Common myeloid progenitor, CD34-positive (primary cell): Measurements from ENCODE around the gene NPNT.

Experiments
- CTCF ChIA-PET: fragments of 350-600 bp; sonication (Branson Sonifier 250); formaldehyde crosslinking; loops from one replicate; lab custom pipeline; 2021; ENCODE audit warnings: antibody characterized with exemption; lab: Charles Lee
- POLR2A ChIA-PET: fragments of 350-600 bp; sonication (Branson Sonifier 250); formaldehyde crosslinking; loops from one replicate; lab custom pipeline; 2021; ENCODE audit warnings: antibody characterized with exemption; lab: Charles Lee
- DNase-seq, 3 donors: peaks; one replicate each; pipeline versions ENCODE4 v3.0.0 to v3.0.0-alpha.2; 2013
- H3K27ac ChIP-seq, 2 experiments: 1 replicate in 1 of 2; 2 replicates in 1 of 2; pipeline ENCODE4 v1.7.0; 2013; ENCODE audit warnings: inconsistent platforms in 2 of 2, low read length in 2 of 2, mild to moderate bottlenecking in 2 of 2, low read depth in 1 of 2, moderate library complexity in 1 of 2; ENCODE audit not compliant: severe bottlenecking in 2 of 2, insufficient read depth in 1 of 2, poor library complexity in 1 of 2
- H3K27me3 ChIP-seq, 5 experiments: replicated peaks in 2 of 5; 1 replicate in 3 of 5; 2 replicates in 2 of 5; pipeline versions ENCODE4 v1.6.1 to v1.7.0; 2013; ENCODE audit warnings: low read length in 4 of 5, mild to moderate bottlenecking in 2 of 5, moderate library complexity in 2 of 5, inconsistent platforms in 1 of 5; ENCODE audit not compliant: insufficient read depth in 5 of 5, control insufficient read depth in 4 of 5
- H3K36me3 ChIP-seq, 4 experiments: 1 replicate in 2 of 4; 2 replicates in 2 of 4; pipeline versions ENCODE4 v1.6.1 to v1.7.0; 2013; ENCODE audit warnings: low read length in 3 of 4, control low read depth in 1 of 4, mild to moderate bottlenecking in 1 of 4; ENCODE audit not compliant: control insufficient read depth in 4 of 4, insufficient read depth in 4 of 4
- H3K4me1 ChIP-seq, 4 experiments: 1 replicate in 3 of 4; 2 replicates in 1 of 4; pipeline versions ENCODE4 v1.6.1 to v1.7.1; 2013; ENCODE audit warnings: low read length in 3 of 4, mild to moderate bottlenecking in 3 of 4, control low read depth in 1 of 4, inconsistent platforms in 1 of 4, moderate library complexity in 1 of 4; ENCODE audit not compliant: control insufficient read depth in 4 of 4, insufficient read depth in 4 of 4; ENCODE audit errors: control extremely low read depth in 1 of 4
- H3K4me3 ChIP-seq, 7 experiments: 1 replicate in 4 of 7; 2 replicates in 3 of 7; pipeline versions ENCODE4 v1.5.1 to v1.7.0; 2013; ENCODE audit warnings: mild to moderate bottlenecking in 7 of 7, low read length in 6 of 7, moderate library complexity in 6 of 7, inconsistent platforms in 2 of 7, low read depth in 2 of 7, control low read depth in 1 of 7; ENCODE audit not compliant: insufficient read depth in 4 of 7, control insufficient read depth in 1 of 7; ENCODE audit errors: extremely low read depth in 1 of 7
- H3K9me3 ChIP-seq, 5 experiments: 1 replicate in 4 of 5; 2 replicates in 1 of 5; pipeline versions ENCODE4 v1.6.1 to v1.7.1; 2013; ENCODE audit warnings: low read length in 4 of 5, mild to moderate bottlenecking in 2 of 5, inconsistent platforms in 1 of 5, low read depth in 1 of 5, moderate library complexity in 1 of 5; ENCODE audit not compliant: control insufficient read depth in 4 of 5, insufficient read depth in 2 of 5; ENCODE audit errors: control extremely low read depth in 1 of 5
- WGBS: methylation state at CpG from one replicate; pipeline ENCODE4 v1.1.5; 2013; ENCODE audit not compliant: insufficient coverage; 5-methylcytosine and 5-hydroxymethylcytosine counted together

The NPNT gene

DNA sequence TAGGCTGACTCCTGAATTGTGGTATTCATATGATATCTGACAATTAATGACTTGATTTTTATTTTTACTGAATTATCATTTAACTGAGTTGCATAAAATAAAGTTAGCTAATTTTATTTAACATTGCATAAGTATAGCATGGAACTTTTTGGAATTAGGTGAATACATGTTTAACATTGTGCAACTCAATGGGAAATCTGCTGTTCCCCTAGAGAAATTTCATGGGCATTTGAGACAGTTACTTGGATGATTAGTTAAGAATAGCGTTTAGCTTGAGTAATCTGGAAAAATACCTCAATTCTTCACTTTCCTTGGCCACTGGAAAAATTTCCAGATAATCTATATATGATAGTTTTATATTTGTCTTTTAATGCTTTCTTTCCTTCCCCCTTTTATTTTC lies 42.5 kb downstream of the NPNT start:
- ChIA-PET POLR2A (no interaction called here), CTCF (no interaction called here)
- Histone ChIP-seq H3K27ac (no peak overlapping the region), H3K27me3 (no peaks in the 10 kb centered on the region), H3K4me3 (no peak overlapping the region), H3K9me3 (no peaks in the 10 kb centered on the region), H3K36me3 (no peaks in the 10 kb centered on the region), H3K4me1 (no peaks in the 10 kb centered on the region)
- DNase-seq = no peak
- no CpG with 5 or more reads among the region's 1 CpG for WGBS

DNA sequence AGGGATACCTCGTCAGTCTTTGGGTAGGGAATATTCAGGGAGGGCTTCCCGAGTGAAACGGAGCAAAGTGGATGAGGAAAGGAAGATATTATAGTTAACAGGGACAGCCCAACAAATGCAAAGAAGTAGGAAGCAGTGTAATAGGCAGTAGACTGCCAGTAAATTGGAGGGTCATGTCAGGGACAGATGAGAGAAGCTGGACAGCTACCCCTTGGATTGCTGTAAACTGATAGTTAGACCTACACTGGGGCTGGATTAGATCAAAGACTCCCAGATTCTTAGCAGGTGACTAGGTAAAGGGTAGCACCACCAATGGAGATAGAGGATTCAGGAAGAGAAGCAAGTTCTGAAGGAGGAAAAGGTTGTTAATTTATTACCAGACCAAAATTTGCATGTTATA lies 48.0 kb downstream of the NPNT start:
- Histone ChIP-seq H3K4me1 (no peaks in the 10 kb centered on the region), H3K4me3 (no peak overlapping the region), H3K27ac (no peak overlapping the region), H3K9me3 (peaks cover 0 to 3% (median 0%) of the 10 kb centered on the region in 5 experiments), H3K36me3 (no peaks in the 10 kb centered on the region), H3K27me3 (no peaks in the 10 kb centered on the region)
- DNase-seq = no peak
- WGBS = 100% methylated on average over 3 of the region's 3 CpGs
- CTCF ChIA-PET = no interaction called here
- POLR2A ChIA-PET = no interaction called here

DNA sequence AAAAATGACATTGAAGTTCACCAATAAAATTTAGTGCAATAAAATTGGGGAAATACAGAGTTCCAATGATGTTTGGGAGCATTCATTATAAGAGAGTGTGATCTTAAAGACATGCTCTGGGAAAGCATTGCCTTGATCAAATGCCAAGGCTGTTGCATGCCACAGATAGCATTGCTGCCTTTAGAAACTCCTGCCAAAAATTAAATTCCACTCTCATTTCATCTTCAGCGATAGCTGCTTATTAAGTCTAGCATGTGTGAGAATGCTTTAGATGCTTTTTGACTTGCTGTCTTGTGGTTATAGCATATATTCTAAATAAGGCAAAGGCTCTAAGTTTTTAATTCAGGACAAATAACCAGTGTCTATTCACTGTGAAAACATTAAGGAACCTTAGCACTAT lies 49.3 kb downstream of the NPNT start:
- ChIA-PET CTCF (no interaction called here), POLR2A (no interaction called here)
- H3K4me3 ChIP-seq = no peak overlapping the region
- no peak for DNase-seq
- peaks cover 0 to 3% (median 0%) of the 10 kb centered on the region in 5 experiments for H3K9me3 ChIP-seq
- no peaks in the 10 kb centered on the region for H3K4me1 ChIP-seq
- no peak overlapping the region for H3K27ac ChIP-seq
- H3K27me3 ChIP-seq = no peaks in the 10 kb centered on the region
- H3K36me3 ChIP-seq = no peaks in the 10 kb centered on the region
- WGBS = no CpG with 5 or more reads among the region's 1 CpG

DNA sequence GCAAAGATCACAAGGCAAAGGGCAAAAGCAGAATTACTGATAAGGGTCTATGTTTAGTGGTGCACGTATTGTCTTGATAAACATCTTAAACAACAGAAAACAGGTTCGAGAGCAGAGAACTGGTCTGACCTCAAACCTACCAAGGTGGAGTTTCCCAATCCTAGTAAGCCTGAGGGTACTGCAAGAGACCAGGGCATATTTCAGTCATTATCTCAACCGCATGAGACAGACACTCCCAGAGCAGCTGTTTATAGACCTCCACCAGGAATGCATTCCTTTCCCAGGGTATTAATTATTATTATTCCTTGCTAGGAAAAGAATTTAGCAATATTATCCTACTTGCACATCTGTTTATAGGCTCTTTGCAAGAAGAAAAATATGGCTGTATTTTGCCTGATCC lies 51.5 kb downstream of the NPNT start:
- WGBS = 86% methylated on average over 2 of the region's 3 CpGs
- POLR2A ChIA-PET = no interaction called here
- H3K4me1 ChIP-seq = no peaks in the 10 kb centered on the region
- no peak overlapping the region for H3K4me3 ChIP-seq
- DNase-seq = no peak
- peaks cover 0 to 3% (median 0%) of the 10 kb centered on the region in 5 experiments for H3K9me3 ChIP-seq
- H3K36me3 ChIP-seq = no peaks in the 10 kb centered on the region
- CTCF ChIA-PET = no interaction called here
- H3K27ac ChIP-seq = no peak overlapping the region
- no peaks in the 10 kb centered on the region for H3K27me3 ChIP-seq

DNA sequence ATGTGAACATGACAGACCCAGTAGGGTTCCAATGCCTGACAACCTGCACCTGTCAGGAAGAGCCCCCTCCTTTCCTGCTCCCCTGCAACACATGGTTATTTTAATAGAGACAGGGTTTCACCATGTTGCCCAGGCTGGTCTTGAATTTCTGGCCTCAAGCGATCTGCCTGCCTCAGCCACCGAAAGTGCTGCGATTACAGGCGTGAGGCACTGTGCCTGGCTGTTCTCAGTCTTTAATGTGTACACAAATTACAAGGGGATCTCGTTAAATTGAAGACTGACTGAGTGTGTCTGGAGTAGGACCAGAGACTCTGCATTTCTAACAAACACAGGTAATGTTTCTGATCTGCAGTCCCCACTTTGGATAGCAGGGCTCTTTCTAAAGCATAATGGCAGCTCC lies 55.4 kb downstream of the NPNT start:
- ChIA-PET POLR2A (no interaction called here), CTCF (no interaction called here)
- H3K4me3 ChIP-seq = no peak overlapping the region
- peaks cover 0 to 3% (median 0%) of the 10 kb centered on the region in 5 experiments for H3K9me3 ChIP-seq
- H3K4me1 ChIP-seq = no peaks in the 10 kb centered on the region
- no peak for DNase-seq
- no peak overlapping the region for H3K27ac ChIP-seq
- H3K36me3 ChIP-seq = no peaks in the 10 kb centered on the region
- H3K27me3 ChIP-seq = peaks cover 0 to 3% (median 0%) of the 10 kb centered on the region in 5 experiments
- WGBS = 100% methylated on average over 4 of the region's 5 CpGs

DNA sequence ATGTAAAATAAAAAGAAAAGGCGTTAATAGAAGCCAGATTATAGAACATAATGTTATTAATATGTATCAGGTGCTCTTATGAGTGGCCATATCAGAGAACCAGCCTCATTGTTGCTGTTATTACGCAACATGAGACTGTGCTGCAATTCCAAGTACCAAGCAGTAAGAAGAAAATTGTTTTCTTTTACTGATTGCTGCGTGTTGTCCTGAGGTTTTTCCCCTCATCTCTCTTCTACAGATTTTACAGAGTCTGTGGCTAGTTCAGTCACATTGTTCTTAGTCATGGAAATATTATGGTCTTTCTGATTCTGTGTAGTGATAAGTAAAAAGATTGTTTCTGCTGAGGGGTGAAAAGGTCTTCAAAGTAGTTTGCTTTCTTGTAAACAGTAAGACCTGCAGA lies 55.9 kb downstream of the NPNT start:
- peaks cover 0 to 3% (median 0%) of the 10 kb centered on the region in 5 experiments for H3K27me3 ChIP-seq
- 100% methylated on average over 1 of the region's 3 CpGs for WGBS
- H3K4me3 ChIP-seq = no peak overlapping the region
- DNase-seq = no peak
- POLR2A ChIA-PET = no interaction called here
- H3K27ac ChIP-seq = no peak overlapping the region
- peaks cover 0 to 3% (median 0%) of the 10 kb centered on the region in 5 experiments for H3K9me3 ChIP-seq
- H3K4me1 ChIP-seq = no peaks in the 10 kb centered on the region
- CTCF ChIA-PET = no interaction called here
- H3K36me3 ChIP-seq = no peaks in the 10 kb centered on the region

DNA sequence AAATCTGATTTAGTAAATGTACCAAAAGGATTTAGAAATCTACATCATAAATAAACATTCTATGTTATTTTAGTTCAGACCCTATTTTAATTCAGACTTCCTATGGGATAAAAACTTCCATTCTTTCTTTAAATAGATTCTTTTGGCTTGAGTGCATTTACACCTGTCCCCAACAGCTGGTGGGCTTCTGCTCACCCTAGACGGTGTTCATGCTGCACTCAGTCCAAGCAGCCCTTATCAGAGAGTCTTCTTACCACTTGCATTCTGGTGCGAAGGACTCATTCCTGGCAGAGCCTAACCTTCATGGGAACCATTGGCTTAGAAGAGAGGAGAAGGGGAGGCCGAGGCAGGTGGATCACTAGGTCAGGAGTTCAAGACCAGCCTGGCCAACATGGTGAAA lies 57.3 kb downstream of the NPNT start:
- Histone ChIP-seq H3K36me3 (no peaks in the 10 kb centered on the region), H3K4me1 (no peaks in the 10 kb centered on the region), H3K27ac (no peak overlapping the region), H3K9me3 (no peaks in the 10 kb centered on the region), H3K4me3 (no peak overlapping the region), H3K27me3 (peaks cover 0 to 3% (median 0%) of the 10 kb centered on the region in 5 experiments)
- DNase-seq = no peak
- CTCF ChIA-PET = no interaction called here
- POLR2A ChIA-PET = no interaction called here
- 100% methylated on average over 1 of the region's 3 CpGs for WGBS
